Measurements from ENCODE around the gene RASIP1. TPM values are rescaled to one million over a fixed set of nuclear protein-coding genes. Genes with fewer than 3 reads are reported as not detected.

Gene RASIP1
- total and polyA plus RNA-seq, 2 of the 8 experiments (the other 6 are each of a cell fraction or from before 2014, with no cell fraction given) = 9.3 to 11.4 TPM

- H3K4me1 ChIP-seq (replicated peaks in 1 of 4; ENCODE audit: control insufficient read depth in 3 of 4, insufficient read depth in 4 of 4, low read length in 3 of 4) = peaks cover 0 to 31% (median 12%) of the 10 kb centered on the region in 4 experiments; a peak in 6 of 7 replicates
- no peaks in the 10 kb centered on the region for H4K20me1 ChIP-seq (replicated peaks in 1 of 2; ENCODE audit: control insufficient read depth in 1 of 2, insufficient read depth in 2 of 2, low read length in 2 of 2)
- H4K91ac ChIP-seq (replicated peaks; ENCODE audit: insufficient read length, low read length) = peak overlapping the region; percentile 66
- H3K4me2 ChIP-seq (ENCODE audit: insufficient read depth in 1 of 2, low read depth in 2 of 2, low read length in 2 of 2) = peak overlapping the region; percentile 78 to 82
- H3K36me3 ChIP-seq (ENCODE audit: control insufficient read depth in 2 of 4, insufficient read depth in 4 of 4, low read length in 3 of 4) = no peaks in the 10 kb centered on the region
- H2BK5ac ChIP-seq (ENCODE audit: low read depth, low read length) = peak overlapping the region; percentile 71; the same call in 1 of the 2 replicates
- peak overlapping the region; percentile 67 for H3K56ac ChIP-seq (replicated peaks; ENCODE audit: insufficient read length, low read depth, low read length)
- no peak overlapping the region for H2AK5ac ChIP-seq (ENCODE audit: low read depth, low read length)
- no peaks in the 10 kb centered on the region for H3K79me2 ChIP-seq (ENCODE audit: control insufficient read depth in 1 of 2, insufficient read depth in 2 of 2, low read length in 2 of 2)
- H3K27me3 ChIP-seq (replicated peaks in 1 of 4; ENCODE audit: control insufficient read depth in 3 of 4, extremely low read depth in 1 of 4, insufficient read depth in 3 of 4, low read length in 3 of 4) = no peaks in the 10 kb centered on the region
- WGBS, 2 experiments (ENCODE audit: extremely low coverage in 1 of 2, insufficient coverage in 1 of 2, insufficient read length in 1 of 2, insufficient replicate concordance in 2 of 2, low coverage in 1 of 2, low lambda C conversion rate in 2 of 2, missing lambda C conversion rate in 1 of 2) = 80% methylated on average over 25 of the region's 26 CpGs; no CpG with 5 or more reads in 1 of the 2 experiments
- H3K23me2 ChIP-seq (ENCODE audit: low read depth, low read length) = peaks cover 19% of the 10 kb centered on the region; the same call in 1 of the 2 replicates
- H2BK15ac ChIP-seq (ENCODE audit: low read length) = no peak overlapping the region
- H4K8ac ChIP-seq (ENCODE audit: extremely low read depth, insufficient read depth, low read length) = peak overlapping the region; percentile 58; the same call in 1 of the 2 replicates
- no peak overlapping the region for H3K23ac ChIP-seq (ENCODE audit: insufficient read length)
- peak overlapping the region; percentile 42 for H3K14ac ChIP-seq (ENCODE audit: insufficient read length)
- TF ChIP-seq EGR1 (IDR thresholded peaks at IDR 0.05; ENCODE audit: borderline replicate concordance, low read depth, low read length) (no peak), SUZ12 (IDR thresholded peaks at IDR 0.05; ENCODE audit: low read length) (0 out of 2 replicates have a peak, but pooled peaks have one; percentile 1), EZH2 (IDR thresholded peaks at IDR 0.05; ENCODE audit: low read depth, low read length, severe bottlenecking) (no peak), RFX5 (IDR thresholded peaks at IDR 0.05; ENCODE audit: borderline replicate concordance, low read depth, low read length) (no peak)
- H3K9ac ChIP-seq (replicated peaks in 1 of 4; ENCODE audit: extremely low read depth in 1 of 4, low read depth in 3 of 4, low read length in 3 of 4) = peak overlapping the region in 3 of 4 experiments; percentile 20 to 29 (median 29); a peak in 4 of 7 replicates
- DNase-seq (ENCODE audit: low read depth in 1 of 2, low spot score in 2 of 2) (no peak), FAIRE-seq (no peak)
- peak overlapping the region; percentile 21 for H3K4ac ChIP-seq (replicated peaks; ENCODE audit: insufficient read length, low read depth, low read length)
- no peak overlapping the region for H4K5ac ChIP-seq (ENCODE audit: insufficient read length, low read depth, low read length)
- H3K9me3 ChIP-seq (ENCODE audit: insufficient read depth in 2 of 2, low read depth in 1 of 2, low read length in 1 of 2) = 0 out of 4 replicates have a peak, but pooled peaks cover 0 to 3% of the 10 kb centered on the region in 2 experiments
- peak overlapping the region; percentile 27; the same call in 1 of the 2 replicates for H2BK12ac ChIP-seq (ENCODE audit: low read depth, low read length)
- peak overlapping the region; percentile 25; the same call in 1 of the 2 replicates for H3K18ac ChIP-seq (ENCODE audit: extremely low read depth, low read length)
- peak overlapping the region; percentile 37 to 76 (median 50) for H3K4me3 ChIP-seq (ENCODE audit: extremely low read depth in 1 of 4, insufficient read depth in 2 of 4, low read depth in 3 of 4, low read length in 4 of 4)
- H3K27ac ChIP-seq (ENCODE audit: low read depth, low read length) = peak overlapping the region; percentile 70; the same call in 1 of the 2 replicates
- no peaks in the 10 kb centered on the region for H3K79me1 ChIP-seq (ENCODE audit: low read depth, low read length)
- ChIA-PET CTCF (ENCODE audit: partially characterized antibody) (interaction anchor here (1.6 to 8.2 kb wide), 4 partner anchors 23 to 69 kb away, joined by 5 to 53 read pairs (median 18); partner anchors contain the start of gene CA11), POLR2A (ENCODE audit: partially characterized antibody) (interaction anchor here (0.8 to 7.7 kb wide), 15 partner anchors 10 to 157 kb away, joined by 3 to 59 read pairs (median 5); partner anchors contain the start of genes CA11, FGF21, FUT2 and IZUMO1)
- H2AFZ ChIP-seq (ENCODE audit: low read length) = 0 out of 2 replicates have a peak overlapping the region, but pooled peaks have one; percentile 30
- H2BK120ac ChIP-seq (replicated peaks; ENCODE audit: low read depth, low read length) = no peak overlapping the region
- H2BK20ac ChIP-seq (ENCODE audit: low read length) = peak overlapping the region; percentile 61; the same call in 1 of the 2 replicates
Measured at GRCh38 chr19:48714759-48715675, 25.4 kb downstream of the RASIP1 start.

Measured in H1 (cell line).